GM19023 (cell line): ENCODE data around the gene SERINC5.
"Not testable (repeated sequence)": the region's sequence is repeated elsewhere in the genome, so short reads cannot be mapped to it uniquely, and the experiment has no call there.

Experiments
- ATAC-seq: cut with Tn5 transposase; IDR thresholded peaks from one replicate; pipeline ENCODE4 v1.9.1; 2021; ENCODE audit warnings: mild to moderate bottlenecking, moderate library complexity; ENCODE audit not compliant: unreplicated experiment

Gene SERINC5

GRCh38 chr5:80181618-80182211 is 74.1 kb downstream of the SERINC5 start:
- ATAC-seq, result no peak

- ATAC-seq, result no peak
Measured at GRCh38 chr5:80177236-80177635, 78.6 kb downstream of the SERINC5 start.

GRCh38 chr5:80175337-80175736 is 80.5 kb downstream of the SERINC5 start:
- ATAC-seq, result no peak

GRCh38 chr5:80174790-80175189 is 81.1 kb downstream of the SERINC5 start:
- ATAC-seq, result no peak

GRCh38 chr5:80172067-80172695 is 83.7 kb downstream of the SERINC5 start:
- ATAC-seq, result no peak

GRCh38 chr5:80170117-80170535 is 85.7 kb downstream of the SERINC5 start:
- no peak for ATAC-seq

- no peak for ATAC-seq
Measured at GRCh38 chr5:80168388-80169028, 87.3 kb downstream of the SERINC5 start.

- no peak for ATAC-seq
Measured at GRCh38 chr5:80165452-80165851, 90.4 kb downstream of the SERINC5 start.

GRCh38 chr5:80161165-80161564 is 94.7 kb downstream of the SERINC5 start:
- no peak for ATAC-seq

- ATAC-seq, result no peak
Measured at GRCh38 chr5:80160242-80160641, 95.6 kb downstream of the SERINC5 start.

- ATAC-seq, result no peak
Measured at GRCh38 chr5:80159133-80159815, 96.6 kb downstream of the SERINC5 start.

GRCh38 chr5:80156156-80156555 is 99.7 kb downstream of the SERINC5 start:
- ATAC-seq, result no peak

- no peak for ATAC-seq
Measured at GRCh38 chr5:80154749-80155148, 101.1 kb downstream of the SERINC5 start.

- ATAC-seq, result not testable (repeated sequence)
Measured at GRCh38 chr5:80154289-80154688, 101.6 kb downstream of the SERINC5 start.

GRCh38 chr5:80153586-80154126 is 102.2 kb downstream of the SERINC5 start:
- ATAC-seq, result no peak

GRCh38 chr5:80152778-80153177 is 103.1 kb downstream of the SERINC5 start:
- no peak for ATAC-seq

GRCh38 chr5:80151890-80152289 is 104.0 kb downstream of the SERINC5 start:
- ATAC-seq, result no peak

GRCh38 chr5:80150731-80151130 is 105.1 kb downstream of the SERINC5 start:
- ATAC-seq, result no peak

- ATAC-seq, result no peak
Measured at GRCh38 chr5:80149161-80149609, 106.7 kb downstream of the SERINC5 start.

- ATAC-seq, result no peak
Measured at GRCh38 chr5:80147119-80147815, 108.6 kb downstream of the SERINC5 start.

- ATAC-seq, result no peak
Measured at GRCh38 chr5:80146046-80146445, 109.8 kb downstream of the SERINC5 start.
